GM21381 (cell line): ENCODE data around the gene PEX12.
"Not testable (repeated sequence)": the region's sequence is repeated elsewhere in the genome, so short reads cannot be mapped to it uniquely, and the experiment has no call there.

Source experiments
- ATAC-seq: cut with Tn5 transposase; IDR thresholded peaks from one replicate; pipeline ENCODE4 v1.9.1; 2021; ENCODE audit warnings: mild to moderate bottlenecking, moderate library complexity; ENCODE audit not compliant: unreplicated experiment

Gene PEX12

DNA sequence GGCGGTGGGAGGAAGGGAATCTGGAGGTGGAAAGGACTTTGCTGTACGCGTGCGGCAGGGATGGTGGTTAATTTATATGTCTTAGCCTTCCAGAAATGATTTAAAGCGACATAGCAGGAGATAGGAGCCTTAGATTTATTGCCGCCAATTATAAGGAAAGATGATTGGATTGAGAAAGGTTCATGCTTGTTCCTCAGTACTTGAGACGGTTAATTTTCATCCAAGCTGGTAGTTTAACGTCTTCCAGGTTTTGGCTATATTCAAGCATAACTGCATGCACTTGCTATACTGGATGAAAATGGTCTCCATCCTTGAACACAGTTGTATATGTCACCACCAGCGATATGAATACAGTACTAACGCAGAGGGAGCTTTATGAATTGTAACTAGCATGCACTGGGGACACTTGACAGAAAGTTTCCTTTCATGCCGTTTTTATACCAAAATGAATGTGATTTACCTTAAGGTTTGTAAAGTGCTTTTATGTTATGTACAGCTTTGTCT is 610 bp upstream of the PEX12 start:
- ATAC-seq: no peak

DNA sequence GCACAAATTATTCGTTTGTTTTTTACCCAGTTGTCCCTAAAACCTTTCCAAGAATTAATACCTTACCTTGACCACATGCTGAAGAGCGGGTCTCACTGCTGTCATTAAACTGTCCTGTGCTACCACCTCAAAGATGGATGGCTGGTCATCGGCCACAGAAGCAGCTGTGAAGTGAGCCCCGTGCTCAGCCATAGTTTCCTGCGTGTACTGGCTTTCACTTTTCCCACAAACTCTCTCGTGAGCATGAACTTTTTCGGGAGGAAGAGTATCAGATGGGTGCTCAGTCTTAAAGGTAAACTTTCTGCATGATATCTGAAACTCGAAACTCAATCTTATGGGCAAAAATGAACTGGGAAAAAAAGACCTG is 558 bp downstream of the PEX12 start:
- ATAC-seq: no peak

DNA sequence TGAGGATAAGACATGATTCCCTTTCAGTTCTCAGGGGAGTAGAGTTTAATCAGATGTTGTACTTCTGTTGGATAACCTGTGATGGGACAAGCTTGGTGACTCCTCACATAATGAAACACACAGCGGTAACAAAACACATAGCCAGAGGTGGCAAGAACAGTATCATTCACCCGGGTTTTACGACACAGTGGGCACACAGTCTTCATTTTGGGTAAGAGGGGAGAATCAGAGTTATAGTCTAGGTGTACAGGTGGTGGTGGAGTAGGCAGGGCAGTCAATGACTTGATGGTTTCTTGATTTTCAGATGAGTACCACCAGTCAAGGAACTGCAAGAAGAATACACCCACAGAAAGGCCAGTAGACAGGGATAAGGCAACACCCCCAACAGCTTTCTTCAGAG is 2.6 kb downstream of the PEX12 start:
- no peak for ATAC-seq

DNA sequence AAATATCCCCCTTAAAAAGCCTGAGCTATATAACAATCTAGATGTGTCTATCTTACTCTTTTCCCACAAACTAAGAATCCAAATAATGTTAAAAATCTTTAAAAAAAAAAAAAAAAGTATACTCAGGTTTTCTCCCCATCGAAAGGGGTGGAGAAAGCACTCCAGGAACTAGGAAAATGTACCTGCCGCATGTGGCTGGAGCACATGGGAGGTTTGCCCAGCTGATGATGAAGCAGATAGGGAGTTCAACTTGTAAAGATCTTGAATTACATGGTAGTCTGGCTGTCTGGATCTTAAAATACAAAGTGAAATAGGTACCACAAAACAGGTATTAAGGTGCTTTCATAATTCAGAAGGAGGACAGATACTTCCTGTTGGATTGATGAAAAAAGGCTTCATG is 9.0 kb downstream of the PEX12 start:
- ATAC-seq: no peak

DNA sequence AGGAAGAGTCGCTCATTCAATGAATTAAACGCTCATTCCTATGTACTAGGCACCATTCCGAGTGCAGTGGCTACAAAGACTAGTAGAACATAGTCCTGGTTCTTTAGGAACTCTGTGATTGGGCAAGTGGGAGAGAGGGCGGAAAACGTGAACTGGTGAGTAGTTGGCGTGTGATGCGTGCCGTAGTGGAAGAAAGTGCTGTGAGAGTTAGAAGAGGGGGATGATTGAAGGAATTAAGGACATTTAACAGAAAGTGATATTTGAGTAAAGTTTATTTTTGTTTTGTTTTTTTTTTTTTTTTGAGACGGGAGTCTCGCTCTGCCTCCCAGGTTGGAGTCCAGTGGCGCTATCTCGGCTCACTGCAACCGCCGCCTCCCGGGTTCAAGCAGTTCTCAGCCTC is 9.8 kb downstream of the PEX12 start:
- no peak for ATAC-seq

DNA sequence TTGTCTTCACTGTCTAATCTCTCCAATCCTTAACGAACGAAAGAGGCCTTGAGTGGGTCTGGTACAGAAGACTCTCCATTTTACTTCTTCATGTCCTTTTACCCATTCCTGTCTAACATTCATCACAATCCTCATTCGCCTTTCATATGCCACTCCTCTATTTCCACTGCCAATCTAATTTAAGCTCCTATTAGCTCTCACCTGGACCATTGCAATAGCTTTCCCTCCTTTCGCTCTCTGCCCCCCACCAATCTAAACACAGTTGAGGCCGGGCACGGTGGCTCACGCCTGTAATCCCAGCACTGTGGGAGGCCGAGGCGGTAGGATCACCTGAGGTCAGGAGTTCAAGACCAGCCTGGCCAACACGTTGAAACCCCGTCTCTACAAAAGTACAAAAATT is 11.4 kb downstream of the PEX12 start:
- no peak for ATAC-seq

DNA sequence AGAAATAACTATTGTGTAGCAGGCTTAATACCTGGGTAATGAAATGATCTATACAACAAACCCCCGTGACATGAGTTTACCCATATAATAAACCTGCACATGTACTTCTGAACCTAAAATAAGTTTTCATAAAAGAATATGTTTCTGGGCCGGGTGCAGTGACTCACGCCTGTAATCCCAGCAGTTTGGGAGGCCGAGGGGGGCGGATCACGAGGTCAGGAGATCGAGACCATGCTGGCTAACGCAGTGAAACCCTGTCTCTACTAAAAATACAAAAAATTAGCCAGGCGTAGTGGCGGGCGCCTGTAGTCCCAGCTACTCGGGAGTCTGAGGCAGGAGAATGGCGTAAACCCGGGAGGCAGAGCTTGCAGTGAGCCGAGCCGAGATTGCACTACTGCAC is 15.2 kb downstream of the PEX12 start:
- not testable (repeated sequence) for ATAC-seq

DNA sequence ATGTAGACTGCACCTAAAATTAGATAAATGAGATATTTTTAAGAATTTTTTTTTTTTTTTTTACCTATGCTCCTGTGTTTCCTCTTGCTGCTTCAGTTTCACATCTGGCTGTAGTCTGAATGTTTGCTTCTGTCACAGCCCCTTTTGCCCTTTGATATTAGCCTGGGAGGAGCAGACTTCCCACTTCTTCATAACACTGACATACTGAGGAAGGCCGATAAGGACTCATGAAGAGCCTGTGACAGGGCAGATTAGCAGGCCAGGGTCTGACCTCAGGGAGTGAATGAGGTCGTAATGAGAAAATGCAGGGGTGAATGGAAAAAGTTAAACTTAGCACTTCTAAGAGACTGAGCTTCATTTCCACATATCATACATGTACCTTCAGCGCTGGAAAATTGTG is 17.7 kb downstream of the PEX12 start, which contains the start of gene SLFN14:
Gene SLFN14 (minus strand): TSS at position 117 of the 400 bp plus-strand sequence. CDS start 2,757 bp downstream, outside the sequence.
- ATAC-seq: no peak

DNA sequence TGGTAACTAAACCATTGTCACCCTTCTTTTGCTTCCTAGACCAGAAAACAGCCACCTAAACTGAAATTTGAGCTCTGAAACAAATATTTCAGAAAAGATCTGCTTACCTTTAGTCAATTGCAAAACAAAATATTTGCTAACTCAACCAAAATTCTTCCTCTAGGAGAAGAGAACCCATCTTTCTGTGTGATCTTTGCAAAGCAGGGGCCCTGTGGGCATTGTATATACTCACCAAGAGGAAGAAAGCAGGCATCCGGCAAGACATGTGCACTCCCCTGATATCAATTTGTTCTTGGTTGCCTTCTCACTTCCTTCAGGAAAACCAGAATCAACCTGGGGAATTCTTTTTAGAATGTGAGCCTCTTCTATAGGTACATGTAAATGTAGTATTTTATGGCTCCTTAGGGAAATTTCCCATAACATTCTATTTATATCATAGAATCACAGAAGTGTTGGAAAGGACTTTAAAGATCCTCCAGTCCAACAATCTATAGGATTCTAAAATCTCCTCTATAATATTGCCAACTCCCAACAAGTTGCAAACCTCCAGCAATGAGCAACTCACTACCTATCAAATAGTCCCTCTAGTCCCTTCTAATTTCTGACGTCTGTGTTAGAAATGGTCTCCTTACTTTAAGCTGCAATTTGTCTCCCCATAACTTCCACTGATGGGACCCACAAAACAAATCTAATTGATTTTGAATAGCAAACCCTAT is 18.7 kb downstream of the PEX12 start:
- ATAC-seq: no peak

DNA sequence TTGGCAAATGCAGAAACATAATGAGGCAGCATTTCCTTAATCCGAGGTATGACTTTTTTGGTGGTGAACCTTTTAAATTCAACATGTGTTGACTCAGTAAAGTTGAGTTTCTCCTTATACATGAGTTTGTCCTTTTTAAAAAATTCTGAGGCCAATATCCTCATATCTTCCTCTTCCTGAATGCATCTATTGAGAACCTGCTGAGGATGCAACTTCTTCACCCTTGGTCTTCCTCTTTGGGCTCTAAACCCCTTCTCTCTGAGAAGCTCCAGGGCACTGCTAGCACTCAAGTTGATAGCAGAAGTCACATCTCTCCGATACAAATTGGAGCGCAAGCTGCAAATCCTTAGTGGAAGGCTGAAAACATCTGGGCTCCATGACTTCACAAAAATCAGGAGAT is 21.0 kb downstream of the PEX12 start:
- no peak for ATAC-seq

DNA sequence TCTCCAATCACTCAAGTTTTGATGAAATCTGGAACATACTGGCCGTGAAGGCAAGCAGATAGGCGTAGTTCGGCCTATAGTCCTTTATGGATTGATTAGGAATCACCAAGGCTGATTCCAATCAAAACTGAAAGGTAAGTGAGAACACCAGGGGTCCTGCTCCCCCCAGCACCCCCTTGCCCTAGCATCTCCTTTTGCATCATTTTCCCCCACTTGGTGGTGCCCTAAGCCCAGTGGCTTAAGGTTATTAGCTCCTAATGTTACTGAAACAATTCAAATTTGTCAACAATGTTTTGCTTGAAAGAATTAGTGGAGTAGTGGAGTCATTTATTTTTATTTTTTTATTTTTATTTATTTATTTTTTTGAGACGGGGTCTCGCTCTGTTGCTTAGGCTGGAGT is 22.7 kb downstream of the PEX12 start:
- ATAC-seq: no peak

DNA sequence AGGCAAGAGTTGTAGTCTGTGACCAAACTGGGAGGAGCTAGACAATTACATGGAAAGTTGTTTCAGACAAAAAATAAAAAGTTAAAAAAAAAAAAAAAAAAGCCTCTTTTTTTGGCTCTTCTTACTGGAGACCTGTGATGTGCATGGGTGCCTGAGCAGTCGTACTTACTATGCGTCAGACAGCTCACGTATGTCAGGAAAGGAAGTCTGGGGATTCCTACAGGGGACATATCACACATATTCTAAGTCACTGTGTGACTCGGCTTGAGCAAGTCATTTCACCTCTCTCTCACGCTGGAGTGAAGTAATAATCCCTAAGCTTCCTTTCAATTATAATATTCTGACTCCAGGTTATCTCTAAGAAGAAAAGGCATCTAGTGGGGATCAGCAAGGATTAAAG is 23.7 kb downstream of the PEX12 start:
- no peak for ATAC-seq

DNA sequence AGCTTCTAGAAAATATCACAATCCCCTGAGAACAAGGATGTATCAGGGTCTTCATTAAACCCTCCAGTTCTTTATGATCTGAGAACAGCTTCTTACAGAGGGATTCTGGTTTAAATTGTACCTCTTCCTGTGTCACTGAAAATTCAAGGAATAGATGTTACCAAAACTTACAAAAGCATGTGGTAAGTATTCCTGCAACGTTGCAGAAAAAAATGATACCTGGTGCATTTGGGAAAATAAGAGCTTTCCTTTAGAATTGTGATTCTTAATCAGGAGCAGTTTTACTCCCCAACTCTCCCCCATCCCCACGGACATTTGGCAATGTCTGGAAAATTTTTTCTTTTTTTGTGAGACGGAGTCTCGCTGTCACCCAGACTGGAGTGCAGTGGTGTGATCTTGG is 25.1 kb downstream of the PEX12 start:
- no peak for ATAC-seq

DNA sequence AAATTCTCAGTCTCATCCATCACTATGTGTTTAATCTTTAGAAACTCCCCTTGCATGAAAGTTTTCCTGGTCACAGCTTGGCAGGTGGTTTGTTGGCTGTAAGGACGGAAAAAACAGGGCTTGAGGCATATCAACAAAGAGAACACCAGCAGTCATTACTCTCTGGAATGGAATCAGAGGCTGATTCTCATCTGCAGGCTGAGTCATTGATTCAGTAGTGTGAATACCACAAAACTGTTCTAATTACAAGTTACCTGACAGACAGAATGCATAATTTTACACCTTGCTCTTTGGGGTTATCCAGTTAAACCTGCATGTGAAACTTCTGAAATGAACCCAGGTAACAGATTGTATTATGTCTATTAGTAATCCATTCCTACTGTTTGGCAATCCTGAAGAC is 29.4 kb downstream of the PEX12 start:
- no peak for ATAC-seq

DNA sequence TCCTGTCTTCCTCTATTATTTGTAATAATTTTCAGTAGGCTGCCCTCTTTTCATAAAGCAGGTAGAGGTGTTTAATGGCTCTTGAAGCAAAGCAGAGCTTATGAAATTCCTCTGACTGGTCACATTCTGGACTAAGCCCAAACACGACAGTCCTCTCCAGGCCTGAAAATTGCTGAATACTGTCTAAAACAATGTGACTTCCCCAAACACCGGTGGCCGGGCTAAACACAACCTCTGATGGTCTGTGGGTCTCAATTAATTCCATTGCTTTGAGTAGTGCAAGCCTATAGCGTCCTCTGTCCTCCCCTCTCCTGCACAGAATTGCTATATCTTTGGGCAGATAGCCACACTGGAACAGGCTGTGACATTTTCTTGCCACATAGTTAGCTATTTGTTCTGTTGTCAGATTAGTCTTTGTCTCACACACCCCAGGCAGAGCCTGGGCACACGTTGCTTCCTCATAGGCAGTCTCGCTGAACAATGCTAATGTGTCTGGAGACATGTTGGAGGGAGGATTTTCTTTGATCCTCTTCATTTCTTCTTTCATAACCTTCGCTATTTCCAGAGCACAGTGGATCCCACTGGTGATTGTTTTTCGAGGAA is 30.1 kb downstream of the PEX12 start:
- no peak for ATAC-seq

DNA sequence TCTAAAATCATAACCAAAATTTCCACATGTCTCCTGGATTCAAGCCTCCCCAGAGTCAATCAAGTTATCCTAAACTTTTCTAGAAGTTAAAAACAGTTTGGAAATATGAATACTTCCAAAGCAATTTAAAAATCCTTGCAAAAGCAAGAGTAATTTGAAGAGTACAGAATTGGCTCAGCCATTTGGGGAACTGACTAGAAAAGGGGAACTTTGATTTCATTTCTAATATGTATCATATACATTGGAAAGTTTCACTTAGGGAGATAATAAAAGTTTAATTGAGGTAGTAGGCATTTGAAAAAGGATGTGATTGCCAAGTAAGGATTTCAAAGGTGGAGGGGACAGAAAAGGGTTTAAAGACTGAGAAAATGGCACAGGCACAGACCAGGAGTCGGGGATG is 31.9 kb downstream of the PEX12 start:
- no peak for ATAC-seq

DNA sequence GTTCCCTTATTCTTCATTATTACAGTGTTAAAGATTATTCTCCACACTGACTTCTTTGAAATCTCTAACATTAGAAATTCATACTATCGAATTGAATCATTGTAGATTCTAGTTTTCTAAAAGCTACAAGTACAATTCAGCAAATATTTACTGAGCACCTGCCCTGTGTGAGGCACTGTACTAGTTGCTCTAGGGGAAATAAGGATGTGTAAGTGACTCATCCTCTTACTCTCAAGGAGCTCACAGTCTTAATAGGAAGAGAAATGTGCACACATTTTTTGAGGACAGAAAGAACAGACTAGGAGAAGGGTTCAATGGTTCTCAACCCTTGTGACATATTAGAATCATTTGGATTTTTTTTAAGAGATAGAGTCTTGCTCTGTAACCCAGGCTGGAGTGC is 33.2 kb downstream of the PEX12 start:
- no peak for ATAC-seq

DNA sequence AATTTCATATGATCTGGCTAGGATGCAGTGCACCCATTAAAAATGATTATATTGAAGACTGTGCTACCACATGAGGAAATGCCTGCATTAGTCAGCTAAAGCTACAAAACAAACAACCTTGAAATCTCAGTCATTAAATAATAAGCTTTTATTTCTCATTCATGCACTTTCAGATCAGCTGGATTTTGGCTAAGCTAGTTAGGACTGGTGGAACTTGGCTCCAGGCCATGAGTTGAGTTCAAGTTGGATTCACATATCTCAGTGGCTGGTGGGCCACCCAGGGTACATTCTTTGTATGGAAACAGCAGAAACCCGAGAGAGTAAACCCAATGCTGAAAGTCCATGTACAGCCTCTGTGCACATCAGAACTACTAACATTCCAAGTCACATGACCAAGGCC is 34.5 kb downstream of the PEX12 start:
- no peak for ATAC-seq

DNA sequence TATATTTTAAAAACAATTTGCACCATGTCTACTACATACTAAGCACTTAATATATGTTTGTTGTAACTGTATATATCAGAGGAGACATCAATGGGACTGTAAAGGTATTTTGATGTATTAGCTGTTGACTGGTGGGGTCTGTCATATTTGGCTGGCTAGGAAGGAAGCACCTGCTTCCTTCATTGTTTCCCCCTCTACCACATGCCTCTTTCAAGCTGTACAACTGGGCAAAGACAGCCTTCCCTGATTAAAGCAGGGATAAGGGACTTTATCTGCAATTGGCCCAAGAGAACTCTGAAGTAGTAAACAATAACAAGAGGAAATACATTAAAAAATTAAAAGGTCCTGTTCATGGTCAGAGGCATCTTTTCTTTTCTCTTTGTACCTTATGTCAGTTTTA is 35.4 kb downstream of the PEX12 start:
- ATAC-seq: no peak

DNA sequence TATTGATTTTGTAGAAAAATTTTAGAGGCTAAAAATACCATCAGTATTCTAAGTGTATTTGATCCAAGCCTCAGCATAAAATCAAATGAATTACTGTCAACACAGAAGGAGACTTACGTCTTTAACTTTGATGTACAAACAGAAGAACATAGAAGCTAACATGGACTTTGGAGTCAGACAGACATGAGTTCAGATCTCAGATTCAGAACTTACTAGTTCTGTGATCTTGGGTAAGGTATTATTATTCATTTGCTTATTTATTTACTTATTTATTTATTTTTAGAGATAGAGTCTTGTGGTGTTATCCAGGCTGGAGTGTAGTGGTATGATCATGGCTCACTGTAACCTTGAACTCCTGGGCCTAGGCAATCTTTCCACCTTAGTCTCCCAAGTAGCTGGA is 36.9 kb downstream of the PEX12 start:
- ATAC-seq: no peak

DNA sequence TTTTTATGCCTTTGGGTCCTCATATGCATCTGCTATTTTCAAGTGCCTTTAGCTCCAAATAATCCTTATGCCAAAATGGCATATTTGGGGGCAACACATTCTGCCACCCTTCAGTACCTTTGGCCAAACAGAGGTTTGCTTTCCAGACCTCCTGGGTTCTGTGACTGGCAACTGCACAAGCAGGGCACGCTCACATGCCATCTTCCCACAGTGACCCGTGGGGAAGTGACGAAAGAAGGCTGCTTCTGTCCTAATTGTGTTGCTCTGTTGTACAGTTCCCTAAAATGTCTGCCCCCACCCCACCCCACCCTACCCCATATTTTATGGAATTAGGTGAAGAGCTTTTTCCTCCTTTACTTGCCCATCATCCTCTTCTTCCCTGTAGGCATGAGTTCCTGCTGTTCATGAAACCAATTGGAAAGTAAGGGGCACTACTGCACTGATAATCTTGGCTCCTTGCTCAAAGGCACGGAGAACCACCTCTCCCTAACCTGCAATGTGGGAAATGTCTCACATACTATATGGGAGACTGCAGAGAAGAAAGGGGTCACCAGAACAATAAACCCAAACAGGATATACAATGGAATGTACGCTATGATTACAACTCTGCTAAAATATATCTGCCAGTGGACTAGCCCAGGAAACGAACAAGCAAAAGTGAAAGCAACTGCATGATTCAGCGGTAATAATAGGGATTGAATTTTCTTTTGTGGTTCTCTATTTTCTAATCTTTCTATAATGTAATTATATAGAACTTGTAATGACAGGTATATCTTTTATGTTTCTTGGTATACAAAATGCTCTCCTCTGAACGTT is 37.6 kb downstream of the PEX12 start:
- ATAC-seq: no peak

DNA sequence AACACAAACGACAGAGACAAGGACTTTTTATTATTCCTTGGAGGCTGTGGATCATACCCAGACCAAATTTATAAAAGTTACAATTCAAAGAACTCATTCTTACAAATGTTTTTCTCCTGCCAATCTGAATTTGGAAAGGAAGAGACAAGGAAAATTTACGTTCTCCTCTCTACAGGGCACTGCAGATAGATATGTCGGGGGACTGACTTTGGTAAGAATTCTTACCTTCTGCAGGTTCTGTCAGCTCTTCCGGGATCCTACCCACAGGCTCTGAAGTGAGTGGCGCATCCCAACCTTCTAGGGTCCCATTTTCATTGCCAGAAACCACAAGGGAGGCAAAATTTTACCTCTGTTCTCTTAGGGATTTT is 38.7 kb downstream of the PEX12 start:
- no peak for ATAC-seq
